HepG2 (cell line): ENCODE results near the gene PALM3. TPM values are rescaled to one million over a fixed set of nuclear protein-coding genes. Genes with fewer than 3 reads are reported as not detected.

ENCODE experiments used
- CSRNP1 ChIP-seq: sonication (generic); formaldehyde crosslinking; IDR thresholded peaks from 2 replicates; pipeline ENCODE4 v1.8.1; 2023; ENCODE audit warnings: mild to moderate bottlenecking, missing genetic modification reagents
- GABPB1 ChIP-seq: IDR thresholded peaks from 2 replicates; pipeline ENCODE4 v1.6.1; 2016; ENCODE audit warnings: mild to moderate bottlenecking, missing genetic modification reagents, moderate library complexity, missing compliant biosample characterization
- HNF1A ChIP-seq, 2 experiments: sonication (generic) in 1 of 2; formaldehyde crosslinking in 1 of 2; IDR thresholded peaks; 2 replicates each; pipeline versions ENCODE4 v1.4.0 to v1.6.1; 2016 to 2020; ENCODE audit warnings: borderline replicate concordance in 1 of 2, low read depth in 1 of 2, mild to moderate bottlenecking in 1 of 2, missing genetic modification reagents in 1 of 2
- IKZF4 ChIP-seq: sonication (generic); formaldehyde crosslinking; IDR thresholded peaks from 2 replicates; pipeline ENCODE4 v1.5.1; 2020; ENCODE audit warnings: borderline replicate concordance, mild to moderate bottlenecking, low read depth, missing genetic modification reagents; ENCODE audit errors: not compliant biosample characterization
- IKZF5 ChIP-seq: IDR thresholded peaks from 2 replicates; pipeline ENCODE4 v1.6.1; 2018; ENCODE audit warnings: missing genetic modification reagents, mild to moderate bottlenecking, missing compliant biosample characterization
- KMT2A ChIP-seq: sonication (generic); formaldehyde crosslinking; IDR thresholded peaks from 2 replicates; pipeline ENCODE4 v1.4.0; 2020; ENCODE audit warnings: missing genetic modification reagents
- MNT ChIP-seq: fragments of 450-650 bp; IDR thresholded peaks from 2 replicates; pipeline ENCODE4 v1.6.1; 2016
- NFIC ChIP-seq: IDR thresholded peaks from 2 replicates; pipeline ENCODE4 v1.6.1; 2012; ENCODE audit warnings: mild to moderate bottlenecking, low read length, inconsistent platforms
- POLR2G ChIP-seq: fragments of 200-400 bp; formaldehyde crosslinking; IDR thresholded peaks from 2 replicates; pipeline ENCODE4 v1.6.1; 2018; ENCODE audit warnings: mild to moderate bottlenecking, low read depth, low read length, moderate library complexity
- RFXAP ChIP-seq: sonication (generic); formaldehyde crosslinking; IDR thresholded peaks from 2 replicates; pipeline ENCODE4 v1.4.0; 2020; ENCODE audit warnings: missing genetic modification reagents, borderline replicate concordance
- SIX4 ChIP-seq: sonication (generic); formaldehyde crosslinking; IDR thresholded peaks from 2 replicates; pipeline ENCODE4 v1.4.0; 2020; ENCODE audit warnings: missing genetic modification reagents
- SYNCRIP ChIP-seq: fragments of 200-400 bp; formaldehyde crosslinking; IDR thresholded peaks from 2 replicates; pipeline ENCODE4 v1.6.1; 2018; ENCODE audit warnings: mild to moderate bottlenecking, low read depth, low read length; ENCODE audit not compliant: insufficient read depth
- TFDP1 ChIP-seq: IDR thresholded peaks from 2 replicates; pipeline ENCODE4 v1.6.1; 2016; ENCODE audit warnings: missing compliant biosample characterization, missing genetic modification reagents, borderline replicate concordance
- ZNF382 ChIP-seq: sonication (generic); formaldehyde crosslinking; IDR thresholded peaks from 2 replicates; pipeline ENCODE4 v1.5.0; 2020; ENCODE audit warnings: missing genetic modification reagents, mild to moderate bottlenecking, borderline replicate concordance
- ZNF446 ChIP-seq: sonication (generic); formaldehyde crosslinking; IDR thresholded peaks from 2 replicates; pipeline ENCODE4 v1.5.0; 2020; ENCODE audit warnings: mild to moderate bottlenecking, missing genetic modification reagents
- ZNF605 ChIP-seq: sonication (generic); formaldehyde crosslinking; IDR thresholded peaks from 2 replicates; pipeline ENCODE4 v1.8.0; 2022; ENCODE audit warnings: mild to moderate bottlenecking, missing genetic modification reagents
- ZNF879 ChIP-seq: sonication (generic); formaldehyde crosslinking; IDR thresholded peaks from 2 replicates; pipeline ENCODE4 v1.8.1; 2023; ENCODE audit warnings: missing genetic modification reagents
- polyA plus RNA-seq, 8 experiments: library from polyadenylated mRNA; depleted of rRNA in 3 of 8; stranded (reverse) in 7 of 8; unstranded in 1 of 8; fragments of >200 nt; fragmentation: Illumina TruSeq in 4 of 8; extraction: Trizol in 4 of 8; gene quantifications; 2 replicates each; pipeline versions ENCODE4 v1.2.1 to v1.2.3, GENCODE V29; 2011 to 2016; ENCODE audit warnings: low read depth in 4 of 8, missing spikeins in 1 of 8, mixed read lengths in 1 of 8; ENCODE audit not compliant: insufficient read depth in 1 of 8
- total RNA-seq, 5 experiments: library from RNA; depleted of rRNA; stranded (reverse); fragments of >200 nt; fragmentation: Illumina TruSeq; extraction: Trizol; gene quantifications; 2 replicates each; pipeline ENCODE4 v1.2.3, GENCODE V29; 2016; ENCODE audit warnings: low read depth in 1 of 5

PALM3 gene
- total and polyA plus RNA-seq, 2 of the 13 experiments (the other 11 are each of a cell fraction or from before 2014, with no cell fraction given): 0.79 to 2.4 TPM

GRCh38 chr19:14080887-14081796 is 19.3 kb upstream of the PALM3 start (continued):
- TF ChIP-seq ZNF879 (CRISPR knock-in tag) (no peak), HNF1A (IDR thresholded peaks at IDR 0.05; ENCODE audit: low read depth) (peak; percentile 25; the same call in 1 of the 2 replicates), HNF1A (CRISPR knock-in tag; IDR thresholded peaks at IDR 0.05; ENCODE audit: borderline replicate concordance) (no peak), IKZF4 (no peak), ZNF446 (no peak), SIX4 (CRISPR knock-in tag) (no peak), MNT (no peak), CSRNP1 (CRISPR knock-in tag) (no peak), IKZF5 (CRISPR knock-in tag) (peak; percentile 83), ZNF605 (CRISPR knock-in tag) (peak; percentile 10; the same call in 1 of the 2 replicates), TFDP1 (no peak), NFIC (no peak), GABPB1 (CRISPR knock-in tag) (peak; percentile 97), SYNCRIP (no peak), RFXAP (CRISPR knock-in tag) (no peak), KMT2A (CRISPR knock-in tag) (peak; percentile 66; the same call in 1 of the 2 replicates), ZNF382 (no peak), POLR2G (peak; percentile 84)
